LNCAP (cell line): ENCODE data around the gene ATG5.

Experiments
- TF ChIP-seq, protein P1 (sequence below): fragments of 450-650 bp; IDR thresholded peaks from 2 replicates; pipeline ENCODE4 v1.5.1; 2017; ENCODE audit warnings: mild to moderate bottlenecking

Gene ATG5

DNA sequence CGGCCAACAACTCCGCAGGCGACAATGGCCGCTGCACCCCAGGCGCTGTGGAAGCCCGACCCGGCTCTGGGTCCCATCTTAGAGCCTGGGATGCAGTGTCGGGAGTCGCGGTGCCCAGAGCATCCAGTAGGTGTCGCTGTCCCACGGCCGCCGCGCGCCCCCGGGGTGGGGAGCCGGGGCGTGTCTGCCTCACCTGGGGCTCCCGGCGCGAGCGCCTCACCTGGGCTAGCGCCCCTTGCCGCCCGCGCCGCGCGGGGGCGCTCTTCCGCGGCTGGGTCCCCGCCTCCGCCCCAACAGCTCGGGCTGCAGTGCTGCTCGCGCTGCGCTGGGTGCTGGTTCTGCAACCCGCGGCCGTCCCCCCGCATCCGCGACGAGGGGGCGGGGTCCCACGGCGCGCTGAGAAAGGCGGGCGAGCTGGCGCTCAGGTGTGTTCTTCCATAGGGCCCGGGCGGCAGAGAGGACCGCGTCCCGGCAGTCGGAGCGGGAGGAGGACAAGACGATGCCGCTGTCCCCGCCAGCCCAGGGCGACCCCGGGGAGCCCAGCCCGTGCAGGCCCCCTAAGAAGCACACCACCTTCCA is 34.9 kb upstream of the ATG5 start, which contains the start of gene CRYBG1:
Gene CRYBG1 (plus strand): TSS at position 308 of the 579 bp plus-strand sequence. CDS start 192 bp downstream, at position 500.
- TF ChIP-seq, protein P1, sequence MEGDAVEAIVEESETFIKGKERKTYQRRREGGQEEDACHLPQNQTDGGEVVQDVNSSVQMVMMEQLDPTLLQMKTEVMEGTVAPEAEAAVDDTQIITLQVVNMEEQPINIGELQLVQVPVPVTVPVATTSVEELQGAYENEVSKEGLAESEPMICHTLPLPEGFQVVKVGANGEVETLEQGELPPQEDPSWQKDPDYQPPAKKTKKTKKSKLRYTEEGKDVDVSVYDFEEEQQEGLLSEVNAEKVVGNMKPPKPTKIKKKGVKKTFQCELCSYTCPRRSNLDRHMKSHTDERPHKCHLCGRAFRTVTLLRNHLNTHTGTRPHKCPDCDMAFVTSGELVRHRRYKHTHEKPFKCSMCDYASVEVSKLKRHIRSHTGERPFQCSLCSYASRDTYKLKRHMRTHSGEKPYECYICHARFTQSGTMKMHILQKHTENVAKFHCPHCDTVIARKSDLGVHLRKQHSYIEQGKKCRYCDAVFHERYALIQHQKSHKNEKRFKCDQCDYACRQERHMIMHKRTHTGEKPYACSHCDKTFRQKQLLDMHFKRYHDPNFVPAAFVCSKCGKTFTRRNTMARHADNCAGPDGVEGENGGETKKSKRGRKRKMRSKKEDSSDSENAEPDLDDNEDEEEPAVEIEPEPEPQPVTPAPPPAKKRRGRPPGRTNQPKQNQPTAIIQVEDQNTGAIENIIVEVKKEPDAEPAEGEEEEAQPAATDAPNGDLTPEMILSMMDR: peak; percentile 100

DNA sequence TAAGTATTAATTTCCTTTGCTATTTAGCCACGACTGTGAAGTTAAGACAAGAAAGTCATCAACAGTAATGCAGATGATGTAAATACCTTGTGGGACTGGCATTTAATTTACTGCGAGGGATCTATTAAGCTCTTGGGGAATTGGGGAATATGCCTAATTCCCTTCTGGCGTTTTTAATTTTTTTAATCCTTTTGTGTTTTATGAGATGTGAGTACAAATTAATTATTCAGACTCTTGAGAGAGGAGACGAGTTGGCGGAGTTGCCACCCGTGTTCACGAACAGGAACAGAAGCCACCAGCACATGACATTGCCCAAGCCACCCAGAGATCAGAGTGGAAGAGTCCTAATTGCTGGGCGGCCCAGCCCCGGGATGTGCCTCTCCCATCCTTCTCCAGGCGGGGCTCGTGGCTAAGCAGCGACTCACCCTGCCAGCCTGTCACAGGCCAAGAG is 34.4 kb upstream of the ATG5 start:
- TF ChIP-seq, protein P1: no peak

DNA sequence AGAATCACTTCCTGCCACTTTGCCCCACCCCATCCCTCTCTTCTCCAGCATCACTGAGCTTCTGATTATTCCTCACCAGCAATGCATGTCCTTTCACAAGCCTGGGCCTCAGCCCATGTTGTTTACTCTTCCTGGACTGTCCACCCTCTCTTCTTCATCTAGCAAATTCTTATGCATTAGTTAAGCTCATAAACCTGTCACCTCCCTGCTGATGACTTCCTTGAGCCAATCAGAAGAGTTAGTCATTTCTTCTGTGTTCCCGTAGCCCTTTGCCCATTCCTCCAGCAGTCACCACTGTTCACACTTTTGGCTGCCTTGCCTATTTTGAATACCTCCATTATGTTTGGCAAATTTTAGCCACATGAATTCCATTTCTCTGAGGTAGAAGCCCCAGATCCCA is 30.8 kb upstream of the ATG5 start:
- TF ChIP-seq, protein P1: no peak

DNA sequence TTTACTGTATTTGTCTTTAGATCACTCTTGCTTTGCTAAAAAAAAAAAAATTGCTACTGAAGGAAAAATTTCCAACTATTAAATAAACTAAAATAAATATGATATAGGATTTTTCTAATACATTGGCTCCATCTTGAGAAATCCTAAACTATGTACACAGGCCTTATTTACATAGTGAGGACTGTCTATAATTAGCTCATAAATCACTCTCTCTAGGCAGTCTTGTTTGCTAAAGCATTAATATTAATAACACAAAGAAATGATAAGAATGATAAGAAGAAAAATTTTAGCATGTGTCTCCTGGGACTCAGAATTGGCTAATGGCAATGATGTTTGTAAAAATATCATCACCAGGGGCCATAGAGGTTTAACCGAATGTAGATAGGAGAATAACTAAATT is 21.7 kb upstream of the ATG5 start:
- TF ChIP-seq, protein P1: no peak

DNA sequence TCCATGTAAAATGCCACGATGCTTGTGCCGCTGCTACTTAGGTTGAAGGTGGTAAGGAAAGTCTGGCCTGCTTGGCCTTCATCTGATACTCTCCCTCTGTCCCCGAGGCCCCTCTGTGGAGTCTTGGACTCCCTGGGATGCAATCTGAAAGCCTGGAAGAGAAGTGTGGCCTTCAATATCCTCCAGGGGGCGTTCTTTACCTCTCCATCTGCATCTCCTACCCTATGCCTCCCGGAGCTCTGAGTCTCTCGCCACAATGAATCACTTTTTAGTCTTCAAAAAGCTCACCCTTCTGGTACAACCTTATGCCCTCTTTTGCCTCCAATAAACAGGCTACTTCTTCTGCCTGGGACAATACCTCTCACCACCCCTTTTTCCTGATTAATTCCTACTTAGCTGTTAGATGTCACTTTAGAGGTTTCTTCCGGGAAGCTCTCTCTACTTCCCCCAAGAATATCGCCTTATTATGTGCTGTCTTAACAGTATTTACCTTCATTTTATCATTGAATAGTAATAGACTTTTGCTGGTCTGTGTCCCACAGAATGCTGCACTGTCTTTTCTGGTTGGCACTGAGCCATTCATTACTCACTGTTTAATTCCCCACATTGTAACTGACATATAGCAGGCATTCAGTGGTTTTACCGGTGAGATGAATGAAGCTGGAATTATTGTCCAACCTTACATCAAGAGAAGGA is 13.9 kb upstream of the ATG5 start:
- TF ChIP-seq, protein P1: peak; percentile 77

DNA sequence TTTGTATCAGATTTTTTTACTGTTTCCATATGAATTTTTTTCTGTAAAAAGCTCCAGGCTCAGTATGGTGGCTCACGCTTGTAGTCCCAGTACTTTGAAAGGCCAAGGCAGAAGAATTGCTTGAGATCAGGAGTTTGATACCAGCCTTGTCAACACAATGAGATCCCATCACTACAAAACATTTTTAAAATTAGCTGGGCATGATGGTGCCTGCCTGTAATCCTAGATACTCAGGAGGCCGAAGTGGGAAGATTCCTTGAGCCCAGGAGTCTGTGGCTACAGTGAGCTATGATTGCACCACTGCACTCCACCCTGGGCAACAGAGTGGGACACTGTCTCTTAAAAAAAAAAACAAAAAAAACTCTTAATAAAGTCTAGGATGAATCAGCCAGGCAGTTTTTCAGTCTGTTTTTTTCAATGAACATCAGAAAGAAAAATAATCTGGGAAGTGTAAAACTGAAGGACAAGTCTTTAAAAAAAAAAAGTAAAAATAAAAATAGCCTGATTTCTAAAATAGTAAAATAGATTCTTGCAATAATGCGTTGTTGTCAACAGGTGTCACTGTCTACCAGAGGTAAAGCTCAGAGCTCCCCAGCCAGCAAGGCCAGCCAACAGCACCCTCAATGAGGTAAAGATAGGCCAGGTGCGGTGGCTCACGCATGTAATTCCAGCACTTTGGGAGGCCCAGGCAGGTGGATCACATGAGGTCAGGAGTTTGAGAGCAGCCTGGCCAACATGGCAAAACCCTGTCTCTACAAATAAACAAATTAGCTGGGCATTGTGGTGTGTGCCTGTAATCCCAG is 9.3 kb upstream of the ATG5 start:
- TF ChIP-seq, protein P1: peak; percentile 75

DNA sequence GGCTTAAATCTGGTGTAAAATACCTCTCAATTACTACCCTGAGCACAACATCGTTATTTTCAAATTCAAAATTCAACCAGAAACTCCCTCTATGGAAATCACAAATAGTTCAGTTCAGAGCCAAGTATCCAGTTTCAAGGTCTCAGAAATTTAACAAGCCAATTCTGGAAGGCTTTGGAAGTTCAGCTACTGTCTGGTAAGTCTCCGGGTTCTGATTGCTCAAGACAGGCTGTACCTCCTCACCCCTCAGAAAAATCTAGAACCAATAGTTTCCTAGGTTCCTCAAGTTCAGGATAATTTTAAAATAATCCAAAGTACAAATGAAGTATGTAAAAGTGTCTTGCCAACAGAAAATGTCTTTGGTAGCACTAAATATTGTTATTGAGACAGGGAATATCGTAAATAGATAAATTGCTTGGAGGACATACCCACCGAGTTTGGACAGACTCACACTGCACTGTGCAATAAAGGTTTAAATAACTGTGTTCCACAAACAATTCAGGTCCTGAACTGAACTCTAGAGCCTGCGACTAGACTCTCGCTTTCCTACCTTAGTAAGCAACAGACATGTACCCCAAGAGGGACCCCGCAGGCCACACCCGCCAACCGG is 729 bp downstream of the ATG5 start:
- TF ChIP-seq, protein P1: no peak
